ENCODE measurements around the gene CIB2.

CIB2 gene

GRCh38 chr15:78149805-78150751 is 18.8 kb upstream of the CIB2 start:
- peak in 6 of 56 donors; percentile 27 to 51 (median 42) for DNase-seq

GRCh38 chr15:78149068-78149804 is 18.0 kb upstream of the CIB2 start, which contains the start of gene IDH3A:
TSS of gene IDH3A (plus strand) at chr15:78149362. CDS start at chr15:78149404, 42 bp downstream.
- DNase-seq = peak; percentile 72 to 99 (median 97)

DNA sequence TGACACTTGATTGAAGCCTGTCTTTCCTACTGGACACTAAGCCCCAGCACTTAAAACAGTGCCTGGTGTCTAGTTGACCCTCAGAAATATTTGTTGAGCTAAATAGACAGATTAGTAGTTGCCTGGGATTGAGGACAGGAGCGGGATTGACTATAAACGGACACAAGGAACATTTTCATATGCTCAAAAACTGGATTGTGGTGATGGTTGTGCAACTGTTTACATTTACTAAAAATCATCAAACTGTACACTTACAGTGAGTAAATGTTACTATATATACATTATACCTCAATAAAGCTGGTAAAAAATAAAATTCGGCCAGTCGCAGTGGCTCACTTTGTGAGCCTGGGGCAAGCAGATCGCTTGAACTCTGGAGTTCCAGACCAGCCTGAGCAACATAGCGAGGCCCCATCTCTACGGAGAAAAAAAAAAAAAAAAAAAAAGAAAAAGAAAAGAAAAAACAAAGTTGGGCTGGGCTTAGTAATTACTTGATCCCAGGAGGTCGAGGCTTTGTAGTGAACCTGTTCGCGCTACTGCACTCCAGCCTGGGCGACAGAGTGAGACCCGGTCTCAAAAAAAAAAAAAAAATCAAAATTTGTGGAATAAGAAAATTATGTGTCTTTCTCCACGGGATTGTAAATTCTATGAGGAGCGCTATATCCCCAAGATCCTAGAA is 17.3 kb upstream of the CIB2 start:
- no peak for DNase-seq

DNA sequence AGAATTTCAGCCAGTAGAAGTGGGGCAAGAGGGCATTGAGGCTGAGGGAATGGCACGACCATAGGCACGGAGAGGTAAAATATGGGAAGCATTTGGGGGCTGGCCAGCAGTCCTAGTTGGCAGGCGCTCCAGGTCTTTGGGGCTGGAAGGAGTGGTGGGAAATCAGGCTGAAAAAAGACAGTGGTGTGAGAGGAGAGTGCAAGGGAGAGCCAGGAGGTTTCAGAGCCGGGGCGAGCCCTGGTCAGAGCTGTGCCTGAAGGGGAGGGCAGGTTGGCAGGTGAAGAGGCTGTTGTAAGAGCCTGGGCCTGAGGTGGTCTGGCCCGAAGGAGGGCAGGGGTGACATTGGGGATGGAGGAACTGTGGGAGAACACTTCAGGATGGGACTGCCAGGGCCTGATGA is 16.3 kb upstream of the CIB2 start:
- DNase-seq = no peak

GRCh38 chr15:78146425-78147154 is 15.3 kb upstream of the CIB2 start:
- no peak for DNase-seq

DNA sequence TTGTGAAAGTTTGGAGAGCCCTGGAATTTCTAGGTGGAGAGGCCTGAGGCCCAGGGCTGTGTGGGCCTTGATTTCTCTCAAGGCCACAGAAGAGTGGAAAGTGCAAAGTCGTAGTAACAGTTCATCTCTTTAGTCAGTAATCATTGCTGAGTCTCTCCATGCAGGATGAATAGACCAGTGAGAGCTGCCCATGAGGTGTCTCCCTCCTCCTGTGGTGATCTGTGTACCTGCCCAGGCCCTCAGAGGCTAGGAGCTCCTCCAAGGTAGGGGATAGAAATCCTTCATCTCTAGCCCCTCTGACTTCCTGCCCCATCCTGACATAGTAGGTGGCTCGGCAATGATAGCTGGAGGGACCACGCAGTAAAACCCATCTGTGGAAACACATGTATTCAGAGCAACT is 11.1 kb upstream of the CIB2 start:
- no peak for DNase-seq

DNA sequence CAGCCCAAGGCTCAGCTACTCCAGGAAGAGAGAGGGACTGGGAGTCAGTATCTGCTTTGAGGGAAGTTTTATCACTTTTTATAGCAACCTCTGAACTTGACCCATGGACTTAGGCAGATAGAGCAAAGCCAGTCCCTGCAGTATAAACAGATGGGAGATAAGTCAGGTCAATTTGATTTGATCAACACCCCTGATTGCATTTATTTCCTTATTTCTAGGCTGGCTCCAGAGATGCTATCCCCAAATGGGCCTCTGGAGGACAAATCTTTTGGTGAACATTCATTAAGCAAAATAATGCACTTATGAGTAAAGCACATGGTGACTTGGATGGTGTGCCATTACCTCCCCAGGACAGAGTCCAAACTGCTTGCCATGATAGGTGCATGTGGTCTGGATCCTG is 9.0 kb upstream of the CIB2 start:
- no peak for DNase-seq

DNA sequence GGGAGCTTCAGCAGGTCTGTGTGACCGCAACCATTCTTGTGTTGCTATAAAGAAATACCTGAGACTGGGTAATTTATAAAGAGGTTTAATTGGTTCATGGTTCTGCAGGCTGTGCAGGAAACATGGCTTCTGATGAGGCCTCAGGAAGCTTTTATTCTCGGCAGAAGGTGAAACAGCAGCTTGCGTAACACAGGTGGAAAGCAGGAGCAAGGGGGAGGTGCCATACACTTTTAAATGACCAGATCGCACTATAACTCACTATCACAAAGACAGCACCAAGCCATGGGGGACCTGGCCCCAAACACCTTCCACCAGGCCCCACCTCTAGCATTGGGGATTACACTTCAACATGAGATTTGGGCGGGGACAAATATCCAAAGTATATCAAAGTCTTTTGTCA is 8.3 kb upstream of the CIB2 start:
- DNase-seq = no peak

DNA sequence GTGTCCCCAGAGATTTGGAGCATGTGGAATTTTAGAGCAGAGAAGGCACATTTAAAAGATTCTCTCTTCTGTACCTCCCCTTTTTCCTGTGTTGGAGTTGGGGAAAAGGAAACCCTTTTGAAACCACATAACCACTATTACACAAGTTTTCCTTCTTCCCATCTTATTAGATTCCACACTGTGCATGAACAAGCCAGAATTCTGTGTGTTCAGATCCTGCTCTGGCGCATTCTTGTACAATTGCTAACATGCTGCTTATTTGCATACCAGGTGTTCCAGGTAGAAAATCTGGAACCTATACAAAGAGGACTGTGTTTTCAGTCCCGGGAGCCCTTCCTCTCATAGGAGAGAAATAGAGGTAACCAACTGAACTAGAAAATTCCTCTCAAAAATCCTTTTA is 2.6 kb upstream of the CIB2 start:
- DNase-seq = no peak

GRCh38 chr15:78130466-78131294 is 565 bp downstream of the CIB2 start:
- peak in 1 of 56 donors; percentile 30 for DNase-seq

GRCh38 chr15:78129751-78130287 is 1.4 kb downstream of the CIB2 start:
- DNase-seq = no peak

GRCh38 chr15:78129077-78129750 is 2.0 kb downstream of the CIB2 start:
- DNase-seq = peak in 2 of 56 donors; percentile 4 to 19

- DNase-seq = no peak
Observed at GRCh38 chr15:78127882-78128281, 3.4 kb downstream of the CIB2 start.

- DNase-seq = no peak
Observed at GRCh38 chr15:78125267-78125666, 6.0 kb downstream of the CIB2 start.

DNA sequence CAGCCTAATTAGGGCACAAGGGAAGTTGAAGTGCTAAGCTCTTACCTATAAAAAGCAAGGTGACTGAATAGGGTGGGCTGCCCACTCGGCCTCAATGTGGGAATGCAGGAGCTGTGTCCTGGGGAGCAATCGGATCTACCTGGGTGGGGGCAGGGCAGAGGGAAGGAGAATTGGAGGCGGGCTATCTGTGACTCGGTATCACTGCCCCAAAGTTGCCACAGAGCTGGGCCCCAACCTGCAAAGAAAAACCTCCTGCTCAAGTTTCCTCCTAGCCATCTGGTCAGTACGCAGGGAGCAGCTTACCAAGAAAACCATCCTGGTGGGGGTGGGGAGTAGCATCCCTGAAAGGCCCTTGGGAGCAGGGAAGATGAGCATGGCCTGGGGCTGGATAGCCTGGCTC is 10.7 kb downstream of the CIB2 start:
- no peak for DNase-seq

DNA sequence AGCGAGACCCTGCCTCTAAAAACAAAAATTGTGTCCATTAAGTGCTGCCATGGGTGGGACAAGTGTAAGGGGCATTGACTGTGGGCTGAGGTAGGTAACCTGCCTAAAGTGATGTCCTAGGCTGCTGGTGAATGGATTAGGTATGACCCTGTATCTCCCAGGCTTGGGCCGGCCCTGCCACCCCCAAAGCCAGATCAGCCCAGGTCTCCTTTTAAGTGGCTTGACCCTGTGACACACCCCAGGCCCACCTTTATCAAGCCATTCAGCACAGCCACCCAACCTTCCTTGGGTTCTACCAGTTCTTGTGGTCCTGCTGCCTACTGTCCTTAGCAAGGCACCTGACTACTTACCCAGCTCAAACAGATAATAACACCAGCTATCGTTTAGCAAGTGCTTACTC is 18.7 kb downstream of the CIB2 start:
- DNase-seq = no peak

- DNase-seq = no peak
Observed at GRCh38 chr15:78111788-78112187, 19.5 kb downstream of the CIB2 start.

- no peak for DNase-seq
Observed at GRCh38 chr15:78110916-78111475, 20.2 kb downstream of the CIB2 start.

DNA sequence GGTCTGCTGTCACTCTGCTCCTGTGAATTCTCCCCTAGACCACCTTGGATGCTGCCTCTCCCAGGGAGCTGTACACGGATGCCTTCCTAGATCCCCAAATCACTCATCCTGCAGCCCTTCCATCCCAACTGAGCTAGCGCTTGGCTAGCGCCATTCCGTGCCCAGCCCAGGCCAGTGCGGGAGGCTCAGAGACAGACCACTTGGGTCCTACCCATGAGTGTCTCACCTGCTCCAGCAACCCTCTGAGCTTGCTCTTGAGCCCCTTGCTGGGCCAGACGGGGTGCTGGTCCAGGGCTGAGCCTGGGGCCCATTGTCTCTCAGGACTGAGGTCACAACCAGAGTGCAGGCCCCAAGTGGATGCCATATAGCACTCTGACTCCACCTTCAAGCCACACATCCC is 21.1 kb downstream of the CIB2 start:
- DNase-seq = no peak
